ENCODE results near the gene ZRANB3. TPM values are rescaled to one million over a fixed set of nuclear protein-coding genes. Genes with fewer than 3 reads are reported as not detected.

The ZRANB3 gene
- total and polyA plus RNA-seq, 2 experiments from 2014 or later, result 10.5 to 16.8 TPM

DNA sequence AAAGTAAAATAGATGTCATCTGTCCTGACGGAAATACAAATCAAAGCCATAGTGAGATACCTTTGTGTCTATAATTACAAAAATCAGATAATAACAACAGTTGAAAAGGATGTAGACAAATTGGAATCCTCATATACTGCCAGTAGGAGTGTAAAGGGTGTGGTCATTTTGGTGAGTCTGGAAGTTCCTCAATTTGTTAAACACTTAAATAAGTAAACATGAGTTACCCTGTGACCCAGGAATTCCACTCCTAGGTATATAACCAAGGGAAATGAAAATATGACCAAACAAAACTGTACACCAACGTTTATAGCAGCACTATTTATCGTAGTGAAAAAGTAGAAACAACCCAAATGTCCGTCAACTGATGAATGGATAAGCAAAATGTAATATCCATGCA is 24.3 kb upstream of the ZRANB3 start:
- no peak for ATAC-seq
- H3F3A ChIP-seq (replicated peaks; ENCODE audit: low read depth), result no peaks in the 10 kb centered on the region
- no peaks in the 10 kb centered on the region for H3K9me3 Mint-ChIP-seq

DNA sequence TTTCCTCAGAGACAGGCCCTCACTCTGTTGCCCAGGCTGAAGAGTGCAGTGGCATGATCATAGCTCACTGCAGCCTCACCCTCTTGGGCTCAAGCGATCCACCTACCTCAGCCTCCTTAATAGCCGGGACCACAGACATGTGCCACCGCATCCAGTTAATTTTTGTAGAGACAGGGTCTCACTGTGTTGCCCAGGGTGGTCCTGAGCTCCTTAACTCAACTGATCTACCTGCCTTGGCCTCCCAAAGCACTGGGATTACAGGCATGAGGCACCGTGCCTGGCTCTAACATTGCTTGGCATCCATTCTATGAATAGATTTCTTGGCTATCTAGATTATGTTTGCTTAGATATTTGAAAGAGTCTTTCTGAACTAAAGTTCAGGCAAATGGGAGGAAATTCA is 21.9 kb upstream of the ZRANB3 start:
- ATAC-seq (no peak), DNase-seq (ENCODE audit: low spot score) (no peak)
- Histone ChIP-seq H3K4me1 (ENCODE audit: insufficient read depth) (peaks cover 8% of the 10 kb centered on the region), H3K79me2 (replicated peaks; ENCODE audit: insufficient read depth) (peaks cover 100% of the 10 kb centered on the region), H3F3A (replicated peaks; ENCODE audit: low read depth) (no peaks in the 10 kb centered on the region), H3K4me3 (no peak overlapping the region), H4K20me1 (replicated peaks; ENCODE audit: insufficient read depth) (peaks cover 21% of the 10 kb centered on the region), H3K27ac (ENCODE audit: low read depth) (no peak overlapping the region), H3K4me2 (no peak overlapping the region), H2AFZ (no peak overlapping the region), H3K36me3 (ENCODE audit: insufficient read depth) (no peaks in the 10 kb centered on the region), H3K27me3 (ENCODE audit: insufficient read depth) (no peaks in the 10 kb centered on the region), H3K9me2 (ENCODE audit: insufficient read depth) (no peaks in the 10 kb centered on the region)
- Mint-ChIP-seq H3K4me3 (no peak overlapping the region), H3K4me1 (peaks cover 20% of the 10 kb centered on the region), H3K27me3 (ENCODE audit: insufficient read depth, low read depth, poor library complexity) (no peaks in the 10 kb centered on the region), H3K36me3 (ENCODE audit: low read depth) (no peaks in the 10 kb centered on the region), H3K27ac (no peak overlapping the region), H3K9me3 (no peaks in the 10 kb centered on the region)
- TF ChIP-seq NANOG (IDR thresholded peaks at IDR 0.05; ENCODE audit: borderline replicate concordance), result no peak
- no peak for TF ChIP-seq ZNF114 (CRISPR knock-in tag; IDR thresholded peaks at IDR 0.05)

More for the DNA sequence above, 24.3 kb upstream of the ZRANB3 start:
- Mint-ChIP-seq H3K36me3 (ENCODE audit: low read depth) (no peaks in the 10 kb centered on the region), H3K4me3 (no peak overlapping the region), H3K27me3 (ENCODE audit: insufficient read depth, low read depth, poor library complexity) (no peaks in the 10 kb centered on the region), H3K4me1 (peaks cover 18% of the 10 kb centered on the region), H3K27ac (no peak overlapping the region)
- no peak overlapping the region for H3K4me2 ChIP-seq
- H3K79me2 ChIP-seq (replicated peaks; ENCODE audit: insufficient read depth), result peaks cover 100% of the 10 kb centered on the region
- no peaks in the 10 kb centered on the region for H3K36me3 ChIP-seq (ENCODE audit: insufficient read depth)
- DNase-seq (ENCODE audit: low spot score), result no peak
- H3K9me2 ChIP-seq (ENCODE audit: insufficient read depth), result no peaks in the 10 kb centered on the region
- peaks cover 30% of the 10 kb centered on the region for H4K20me1 ChIP-seq (replicated peaks; ENCODE audit: insufficient read depth)
- H3K4me3 ChIP-seq, result no peak overlapping the region
- H3K27me3 ChIP-seq (ENCODE audit: insufficient read depth), result no peaks in the 10 kb centered on the region
- no peaks in the 10 kb centered on the region for H3K4me1 ChIP-seq (ENCODE audit: insufficient read depth)
- H3K27ac ChIP-seq (ENCODE audit: low read depth), result no peak overlapping the region
- TF ChIP-seq POLR2AphosphoS5 (IDR thresholded peaks at IDR 0.05; ENCODE audit: low read depth) (no peak), ZNF114 (CRISPR knock-in tag; IDR thresholded peaks at IDR 0.05) (no peak), ZNF331 (CRISPR knock-in tag; IDR thresholded peaks at IDR 0.05; ENCODE audit: low read depth) (no peak), EZH2 (IDR thresholded peaks at IDR 0.05; ENCODE audit: low read depth, unreplicated experiment) (no peak)
- TF ChIP-seq, protein P1, sequence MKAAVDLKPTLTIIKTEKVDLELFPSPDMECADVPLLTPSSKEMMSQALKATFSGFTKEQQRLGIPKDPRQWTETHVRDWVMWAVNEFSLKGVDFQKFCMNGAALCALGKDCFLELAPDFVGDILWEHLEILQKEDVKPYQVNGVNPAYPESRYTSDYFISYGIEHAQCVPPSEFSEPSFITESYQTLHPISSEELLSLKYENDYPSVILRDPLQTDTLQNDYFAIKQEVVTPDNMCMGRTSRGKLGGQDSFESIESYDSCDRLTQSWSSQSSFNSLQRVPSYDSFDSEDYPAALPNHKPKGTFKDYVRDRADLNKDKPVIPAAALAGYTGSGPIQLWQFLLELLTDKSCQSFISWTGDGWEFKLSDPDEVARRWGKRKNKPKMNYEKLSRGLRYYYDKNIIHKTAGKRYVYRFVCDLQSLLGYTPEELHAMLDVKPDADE (IDR thresholded peaks at IDR 0.05), result no peak
- H2AFZ ChIP-seq, result no peak overlapping the region

DNA sequence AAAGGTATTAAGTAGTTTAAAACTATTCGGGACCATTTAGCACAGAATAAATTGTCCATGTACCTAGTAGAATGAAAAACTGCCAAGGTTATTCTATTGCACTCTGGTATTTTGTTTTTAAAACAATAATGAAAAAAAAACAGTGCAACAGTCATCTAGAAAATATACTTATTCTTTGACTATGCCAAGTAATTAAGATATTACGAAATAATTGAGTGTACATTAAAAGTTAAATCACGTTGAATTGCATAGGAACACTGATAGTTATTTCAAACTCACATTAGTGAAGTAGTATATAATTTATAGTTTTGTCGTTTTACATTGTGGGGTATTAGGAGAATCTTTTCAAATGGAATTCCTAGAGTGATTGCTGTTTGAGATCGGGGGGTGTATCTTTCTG is 20.3 kb upstream of the ZRANB3 start:
- Histone ChIP-seq H3K27me3 (ENCODE audit: insufficient read depth) (no peaks in the 10 kb centered on the region), H3K4me3 (no peak overlapping the region), H3K36me3 (ENCODE audit: insufficient read depth) (no peaks in the 10 kb centered on the region), H2AFZ (no peak overlapping the region), H3K4me1 (ENCODE audit: insufficient read depth) (peaks cover 8% of the 10 kb centered on the region), H3K4me2 (no peak overlapping the region), H3K27ac (ENCODE audit: low read depth) (no peak overlapping the region), H3F3A (replicated peaks; ENCODE audit: low read depth) (no peaks in the 10 kb centered on the region), H3K9me2 (ENCODE audit: insufficient read depth) (no peaks in the 10 kb centered on the region), H4K20me1 (replicated peaks; ENCODE audit: insufficient read depth) (peaks cover 11% of the 10 kb centered on the region), H3K79me2 (replicated peaks; ENCODE audit: insufficient read depth) (peaks cover 100% of the 10 kb centered on the region)
- ATAC-seq (no peak), DNase-seq (ENCODE audit: low spot score) (no peak)
- H3K4me1 Mint-ChIP-seq, result peaks cover 9% of the 10 kb centered on the region; the same call in 2 of the 3 replicates
- 0 out of 3 replicates have a peak, but pooled peaks cover 3% of the 10 kb centered on the region for H3K36me3 Mint-ChIP-seq (ENCODE audit: low read depth)
- no peaks in the 10 kb centered on the region for H3K27me3 Mint-ChIP-seq (ENCODE audit: insufficient read depth, low read depth, poor library complexity)
- no peak overlapping the region for H3K4me3 Mint-ChIP-seq
- H3K9me3 Mint-ChIP-seq, result no peaks in the 10 kb centered on the region
- TF ChIP-seq, protein P2, sequence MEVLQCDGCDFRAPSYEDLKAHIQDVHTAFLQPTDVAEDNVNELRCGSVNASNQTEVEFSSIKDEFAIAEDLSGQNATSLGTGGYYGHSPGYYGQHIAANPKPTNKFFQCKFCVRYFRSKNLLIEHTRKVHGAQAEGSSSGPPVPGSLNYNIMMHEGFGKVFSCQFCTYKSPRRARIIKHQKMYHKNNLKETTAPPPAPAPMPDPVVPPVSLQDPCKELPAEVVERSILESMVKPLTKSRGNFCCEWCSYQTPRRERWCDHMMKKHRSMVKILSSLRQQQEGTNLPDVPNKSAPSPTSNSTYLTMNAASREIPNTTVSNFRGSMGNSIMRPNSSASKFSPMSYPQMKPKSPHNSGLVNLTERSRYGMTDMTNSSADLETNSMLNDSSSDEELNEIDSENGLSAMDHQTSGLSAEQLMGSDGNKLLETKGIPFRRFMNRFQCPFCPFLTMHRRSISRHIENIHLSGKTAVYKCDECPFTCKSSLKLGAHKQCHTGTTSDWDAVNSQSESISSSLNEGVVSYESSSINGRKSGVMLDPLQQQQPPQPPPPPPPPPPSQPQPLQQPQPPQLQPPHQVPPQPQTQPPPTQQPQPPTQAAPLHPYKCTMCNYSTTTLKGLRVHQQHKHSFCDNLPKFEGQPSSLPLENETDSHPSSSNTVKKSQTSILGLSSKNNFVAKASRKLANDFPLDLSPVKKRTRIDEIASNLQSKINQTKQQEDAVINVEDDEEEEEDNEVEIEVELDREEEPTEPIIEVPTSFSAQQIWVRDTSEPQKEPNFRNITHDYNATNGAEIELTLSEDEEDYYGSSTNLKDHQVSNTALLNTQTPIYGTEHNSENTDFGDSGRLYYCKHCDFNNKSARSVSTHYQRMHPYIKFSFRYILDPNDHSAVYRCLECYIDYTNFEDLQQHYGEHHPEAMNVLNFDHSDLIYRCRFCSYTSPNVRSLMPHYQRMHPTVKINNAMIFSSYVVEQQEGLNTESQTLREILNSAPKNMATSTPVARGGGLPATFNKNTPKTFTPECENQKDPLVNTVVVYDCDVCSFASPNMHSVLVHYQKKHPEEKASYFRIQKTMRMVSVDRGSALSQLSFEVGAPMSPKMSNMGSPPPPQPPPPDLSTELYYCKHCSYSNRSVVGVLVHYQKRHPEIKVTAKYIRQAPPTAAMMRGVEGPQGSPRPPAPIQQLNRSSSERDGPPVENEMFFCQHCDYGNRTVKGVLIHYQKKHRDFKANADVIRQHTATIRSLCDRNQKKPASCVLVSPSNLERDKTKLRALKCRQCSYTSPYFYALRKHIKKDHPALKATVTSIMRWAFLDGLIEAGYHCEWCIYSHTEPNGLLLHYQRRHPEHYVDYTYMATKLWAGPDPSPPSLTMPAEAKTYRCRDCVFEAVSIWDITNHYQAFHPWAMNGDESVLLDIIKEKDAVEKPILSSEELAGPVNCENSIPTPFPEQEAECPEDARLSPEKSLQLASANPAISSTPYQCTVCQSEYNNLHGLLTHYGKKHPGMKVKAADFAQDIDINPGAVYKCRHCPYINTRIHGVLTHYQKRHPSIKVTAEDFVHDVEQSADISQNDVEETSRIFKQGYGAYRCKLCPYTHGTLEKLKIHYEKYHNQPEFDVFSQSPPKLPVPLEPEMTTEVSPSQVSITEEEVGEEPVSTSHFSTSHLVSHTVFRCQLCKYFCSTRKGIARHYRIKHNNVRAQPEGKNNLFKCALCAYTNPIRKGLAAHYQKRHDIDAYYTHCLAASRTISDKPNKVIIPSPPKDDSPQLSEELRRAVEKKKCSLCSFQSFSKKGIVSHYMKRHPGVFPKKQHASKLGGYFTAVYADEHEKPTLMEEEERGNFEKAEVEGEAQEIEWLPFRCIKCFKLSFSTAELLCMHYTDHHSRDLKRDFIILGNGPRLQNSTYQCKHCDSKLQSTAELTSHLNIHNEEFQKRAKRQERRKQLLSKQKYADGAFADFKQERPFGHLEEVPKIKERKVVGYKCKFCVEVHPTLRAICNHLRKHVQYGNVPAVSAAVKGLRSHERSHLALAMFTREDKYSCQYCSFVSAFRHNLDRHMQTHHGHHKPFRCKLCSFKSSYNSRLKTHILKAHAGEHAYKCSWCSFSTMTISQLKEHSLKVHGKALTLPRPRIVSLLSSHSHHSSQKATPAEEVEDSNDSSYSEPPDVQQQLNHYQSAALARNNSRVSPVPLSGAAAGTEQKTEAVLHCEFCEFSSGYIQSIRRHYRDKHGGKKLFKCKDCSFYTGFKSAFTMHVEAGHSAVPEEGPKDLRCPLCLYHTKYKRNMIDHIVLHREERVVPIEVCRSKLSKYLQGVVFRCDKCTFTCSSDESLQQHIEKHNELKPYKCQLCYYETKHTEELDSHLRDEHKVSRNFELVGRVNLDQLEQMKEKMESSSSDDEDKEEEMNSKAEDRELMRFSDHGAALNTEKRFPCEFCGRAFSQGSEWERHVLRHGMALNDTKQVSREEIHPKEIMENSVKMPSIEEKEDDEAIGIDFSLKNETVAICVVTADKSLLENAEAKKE (CRISPR knock-in tag; IDR thresholded peaks at IDR 0.05), result no peak
- TF ChIP-seq ZNF331 (CRISPR knock-in tag; IDR thresholded peaks at IDR 0.05; ENCODE audit: low read depth), result no peak
- TF ChIP-seq, protein P3, sequence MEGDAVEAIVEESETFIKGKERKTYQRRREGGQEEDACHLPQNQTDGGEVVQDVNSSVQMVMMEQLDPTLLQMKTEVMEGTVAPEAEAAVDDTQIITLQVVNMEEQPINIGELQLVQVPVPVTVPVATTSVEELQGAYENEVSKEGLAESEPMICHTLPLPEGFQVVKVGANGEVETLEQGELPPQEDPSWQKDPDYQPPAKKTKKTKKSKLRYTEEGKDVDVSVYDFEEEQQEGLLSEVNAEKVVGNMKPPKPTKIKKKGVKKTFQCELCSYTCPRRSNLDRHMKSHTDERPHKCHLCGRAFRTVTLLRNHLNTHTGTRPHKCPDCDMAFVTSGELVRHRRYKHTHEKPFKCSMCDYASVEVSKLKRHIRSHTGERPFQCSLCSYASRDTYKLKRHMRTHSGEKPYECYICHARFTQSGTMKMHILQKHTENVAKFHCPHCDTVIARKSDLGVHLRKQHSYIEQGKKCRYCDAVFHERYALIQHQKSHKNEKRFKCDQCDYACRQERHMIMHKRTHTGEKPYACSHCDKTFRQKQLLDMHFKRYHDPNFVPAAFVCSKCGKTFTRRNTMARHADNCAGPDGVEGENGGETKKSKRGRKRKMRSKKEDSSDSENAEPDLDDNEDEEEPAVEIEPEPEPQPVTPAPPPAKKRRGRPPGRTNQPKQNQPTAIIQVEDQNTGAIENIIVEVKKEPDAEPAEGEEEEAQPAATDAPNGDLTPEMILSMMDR (conservative IDR thresholded peaks at IDR 0.05; ENCODE audit: low read depth in 2 of 2), result no peak
- TF ChIP-seq EZH2 (IDR thresholded peaks at IDR 0.05; ENCODE audit: low read depth, unreplicated experiment), result no peak
- TF ChIP-seq POLR2AphosphoS5 (IDR thresholded peaks at IDR 0.05; ENCODE audit: low read depth), result no peak
- no peak overlapping the region for H3K27ac Mint-ChIP-seq

Data from GM23338 (cell line).